Measurements from ENCODE around the gene HMGN3.
"Not testable (repeated sequence)": the region's sequence is repeated elsewhere in the genome, so short reads cannot be mapped to it uniquely, and the experiment has no call there.

Gene HMGN3

GRCh38 chr6:79234150-79235022 is at the start of gene HMGN3:
HMGN3 (minus strand) TSS chr6:79234682.
- DNase-seq (ENCODE audit: low spot score): peak; percentile 94

GRCh38 chr6:79280756-79281155 is 46.3 kb upstream of the HMGN3 start:
- DNase-seq (ENCODE audit: low spot score): no peak

- peak; percentile 4 for DNase-seq (ENCODE audit: low spot score)
These were observed 42.6 kb upstream of the HMGN3 start for GRCh38 chr6:79277109-79277508.

- DNase-seq (ENCODE audit: low spot score): no peak
These were observed 35.4 kb upstream of the HMGN3 start for GRCh38 chr6:79269877-79270276.

- DNase-seq (ENCODE audit: low spot score): no peak
These were observed 32.6 kb upstream of the HMGN3 start for GRCh38 chr6:79267128-79267527.

DNA sequence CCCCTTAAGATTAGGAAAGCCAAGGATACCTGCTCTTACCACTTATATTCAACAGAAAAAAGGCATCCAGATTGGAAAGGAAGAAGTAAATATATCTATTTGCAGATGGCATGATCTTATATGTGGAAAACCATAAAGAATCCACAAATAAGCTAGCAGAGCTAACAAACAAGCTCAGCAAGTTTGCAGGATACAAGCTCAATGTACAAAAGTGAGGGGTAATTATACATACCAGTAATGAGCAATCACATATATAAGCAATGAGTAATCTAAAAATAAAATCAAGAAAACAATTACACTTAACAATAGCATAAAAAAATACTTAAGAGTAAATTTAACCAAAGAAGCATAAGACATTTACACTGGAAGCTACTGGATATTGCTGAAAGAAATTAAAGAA is 31.6 kb upstream of the HMGN3 start:
- no peak for DNase-seq (ENCODE audit: low spot score)

- no peak for DNase-seq (ENCODE audit: low spot score)
These were observed 28.9 kb upstream of the HMGN3 start for GRCh38 chr6:79263359-79263758.

DNA sequence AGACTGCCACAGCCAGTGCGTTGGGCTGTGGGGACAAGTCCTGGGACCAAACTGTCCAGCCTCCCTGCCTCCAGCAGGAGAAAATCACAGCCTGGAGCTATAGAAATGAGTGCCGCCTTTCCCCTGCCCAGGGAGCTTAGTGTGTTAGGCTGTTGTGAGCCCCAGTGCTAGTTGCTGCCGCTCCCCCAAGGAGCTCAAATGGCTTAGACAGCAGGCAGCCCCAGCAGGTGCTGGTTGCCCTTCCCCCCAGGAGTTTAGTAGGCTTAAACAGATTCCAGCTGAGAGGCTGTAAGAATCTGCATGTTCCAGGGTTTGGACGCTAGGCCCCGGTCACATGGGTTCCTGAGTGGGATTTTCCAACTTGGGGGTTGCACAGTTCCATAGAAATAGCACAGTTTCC is 27.2 kb upstream of the HMGN3 start:
- DNase-seq (ENCODE audit: low spot score): no peak

GRCh38 chr6:79260772-79261171 is 26.3 kb upstream of the HMGN3 start:
- no peak for DNase-seq (ENCODE audit: low spot score)

DNA sequence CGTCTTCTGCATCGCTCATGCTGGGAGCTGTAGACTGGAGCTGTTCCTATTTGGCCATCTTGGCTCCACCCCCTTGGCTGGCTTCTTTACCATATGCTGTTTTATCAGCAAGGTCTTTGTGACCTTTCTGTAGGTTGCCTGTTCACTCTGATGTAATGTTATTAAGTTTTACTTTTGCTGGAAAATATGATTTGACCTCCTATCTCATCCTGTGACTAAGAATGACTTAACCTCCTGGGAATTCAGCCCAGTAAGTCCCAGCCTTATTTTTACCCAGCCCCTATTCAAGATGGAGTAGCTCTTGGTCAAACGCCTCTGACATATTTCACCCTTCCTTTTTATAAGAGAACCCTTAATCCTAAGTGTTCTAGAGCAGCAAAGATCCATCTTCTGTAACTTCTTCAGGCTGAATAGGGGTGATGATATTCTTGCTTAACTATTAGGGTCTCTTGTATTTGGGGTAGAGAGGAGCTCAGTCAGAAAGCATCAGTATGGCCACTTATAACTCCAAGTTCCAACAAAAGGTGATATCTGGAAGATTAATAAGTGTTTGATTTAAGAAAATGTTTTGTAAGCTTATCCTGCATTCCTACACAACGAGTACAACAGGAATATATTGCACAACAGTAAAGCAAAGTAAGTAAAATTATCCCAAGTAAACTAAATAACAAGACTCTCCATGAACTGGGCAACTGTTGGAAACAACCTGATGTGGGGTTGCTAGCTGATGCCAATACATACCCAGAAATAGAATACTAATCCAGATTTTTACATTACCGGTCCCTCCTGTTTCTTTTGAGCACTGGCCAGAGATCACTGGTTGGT is 23.1 kb upstream of the HMGN3 start:
- DNase-seq (ENCODE audit: low spot score): no peak

DNA sequence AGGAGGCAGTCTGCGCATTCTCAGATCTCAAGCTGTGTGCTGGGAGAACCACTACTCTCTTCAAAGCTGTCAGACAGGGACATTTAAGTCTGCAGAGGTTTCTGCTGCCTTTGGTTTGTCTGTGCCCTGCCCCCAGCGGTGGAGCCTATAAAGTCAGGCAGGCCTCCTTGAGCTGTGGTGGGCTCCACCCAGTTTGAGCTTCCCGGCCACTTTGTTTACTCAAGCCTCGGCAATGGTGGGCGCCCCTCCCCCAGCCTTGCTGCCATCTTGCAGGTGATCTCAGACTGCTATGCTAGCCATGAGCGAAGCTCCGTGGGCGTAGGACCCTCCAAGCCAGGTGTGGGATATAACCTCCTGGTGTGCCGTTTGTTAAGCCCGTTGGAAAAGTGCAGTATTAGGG is 22.3 kb upstream of the HMGN3 start:
- DNase-seq (ENCODE audit: low spot score): not testable (repeated sequence)

DNA sequence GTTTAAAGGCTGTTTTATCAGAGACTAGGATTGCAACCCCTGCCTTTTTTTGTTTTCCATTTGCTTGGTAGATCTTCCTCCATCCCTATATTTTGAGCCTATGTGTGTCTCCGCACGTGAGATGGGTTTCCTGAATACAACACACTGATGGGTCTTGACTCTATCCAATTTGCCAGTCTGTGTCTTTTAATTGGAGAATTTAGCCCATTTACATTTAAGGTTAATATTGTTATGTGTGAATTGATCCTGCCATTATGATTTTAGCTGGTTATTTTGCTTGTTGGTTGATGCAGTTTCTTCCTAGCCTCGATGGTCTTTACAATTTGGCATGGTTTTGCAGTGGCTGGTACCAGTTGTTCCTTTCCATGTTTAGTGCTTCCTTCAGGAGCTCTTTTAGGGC is 20.6 kb upstream of the HMGN3 start:
- not testable (repeated sequence) for DNase-seq (ENCODE audit: low spot score)

GRCh38 chr6:79250559-79250958 is 16.1 kb upstream of the HMGN3 start:
- DNase-seq (ENCODE audit: low spot score): no peak

GRCh38 chr6:79250107-79250514 is 15.6 kb upstream of the HMGN3 start:
- DNase-seq (ENCODE audit: low spot score): no peak

DNA sequence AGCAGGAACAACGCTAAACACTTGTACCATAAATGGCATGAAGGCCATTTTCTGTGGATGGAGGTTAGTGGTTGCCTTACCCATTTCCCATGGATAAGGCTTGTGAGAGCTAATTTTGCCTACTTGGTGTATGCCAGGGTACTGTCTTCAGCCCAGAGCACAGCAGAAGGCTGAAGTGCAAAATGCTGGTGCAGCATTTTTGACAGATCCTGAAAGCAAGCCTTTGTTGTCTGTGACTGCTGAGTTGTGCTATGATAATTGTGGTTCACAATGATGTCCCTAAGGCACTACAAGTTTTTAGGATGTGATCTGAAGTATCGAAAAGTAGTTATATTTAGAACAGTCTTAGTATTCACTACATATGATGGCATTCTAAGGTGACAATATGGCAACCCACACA is 14.7 kb upstream of the HMGN3 start:
- DNase-seq (ENCODE audit: low spot score): no peak

DNA sequence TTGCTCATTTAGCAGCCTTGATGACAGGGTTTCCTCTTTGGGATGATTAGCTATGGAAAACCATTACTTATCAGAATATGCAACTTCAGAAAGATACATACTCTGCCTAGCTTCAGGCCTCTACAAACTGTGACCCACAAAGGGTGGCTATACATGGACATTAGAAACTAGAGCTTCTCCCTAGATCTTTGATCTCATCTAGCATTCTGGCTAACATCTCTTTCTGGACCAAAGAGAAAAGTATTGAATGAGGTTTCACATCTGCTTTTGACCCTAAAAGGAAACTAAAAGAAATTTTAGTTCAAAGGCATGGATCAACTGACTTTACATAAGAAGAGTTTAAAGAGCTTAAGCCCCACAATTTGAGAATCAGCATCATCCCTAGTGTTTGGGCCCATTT is 12.4 kb upstream of the HMGN3 start:
- no peak for DNase-seq (ENCODE audit: low spot score)

GRCh38 chr6:79241228-79241627 is 6.7 kb upstream of the HMGN3 start:
- DNase-seq (ENCODE audit: low spot score): no peak

GRCh38 chr6:79240509-79240908 is 6.0 kb upstream of the HMGN3 start:
- no peak for DNase-seq (ENCODE audit: low spot score)

GRCh38 chr6:79239536-79240168 is 5.2 kb upstream of the HMGN3 start:
- DNase-seq (ENCODE audit: low spot score): no peak

GRCh38 chr6:79238919-79239318 is 4.4 kb upstream of the HMGN3 start:
- DNase-seq (ENCODE audit: low spot score): no peak

GRCh38 chr6:79236711-79237110 is 2.2 kb upstream of the HMGN3 start:
- no peak for DNase-seq (ENCODE audit: low spot score)

GRCh38 chr6:79233611-79234149 is 802 bp downstream of the HMGN3 start:
- DNase-seq (ENCODE audit: low spot score): peak; percentile 85
